DND-41 (cell line): ENCODE measurements around the gene TMEM33.

Experiments
- ATAC-seq: fragments of 200-7000 bp; cut with Tn5 transposase; 3 replicates; pipeline ENCODE4 v1.9.1; 2021; ENCODE audit warnings: low read depth; ENCODE audit not compliant: insufficient read depth
- DNase-seq: peaks from one replicate; pipeline ENCODE4 v3.0.0-alpha.2; 2020
- H2AFZ ChIP-seq: 2 replicates; pipeline ENCODE4 v1.6.0; 2012; ENCODE audit warnings: low read depth, low read length
- H3K27ac ChIP-seq: 2 replicates; pipeline ENCODE4 v1.5.1; 2012; ENCODE audit warnings: low read length, inconsistent platforms
- H3K27me3 ChIP-seq: fragments of 200-600 bp; sonication (generic); 2 replicates; pipeline ENCODE4 v1.6.0; 2012; ENCODE audit warnings: low read length, mild to moderate bottlenecking, inconsistent platforms; ENCODE audit not compliant: insufficient read depth, poor library complexity
- H3K36me3 ChIP-seq: 2 replicates; pipeline ENCODE4 v1.5.1; 2012; ENCODE audit warnings: low read length, inconsistent platforms; ENCODE audit not compliant: insufficient read depth
- H3K4me1 ChIP-seq: 2 replicates; pipeline ENCODE4 v1.5.1; 2012; ENCODE audit warnings: mild to moderate bottlenecking, low read length; ENCODE audit not compliant: insufficient read depth
- H3K4me2 ChIP-seq: 2 replicates; pipeline ENCODE4 v1.6.0; 2012; ENCODE audit warnings: mild to moderate bottlenecking, moderate library complexity, low read length, inconsistent platforms; ENCODE audit not compliant: insufficient read depth
- H3K4me3 ChIP-seq, 2 experiments: fragments of 200-600 bp in 1 of 2; shearing (Covaris generic) in 1 of 2; 2 replicates each; pipeline ENCODE4 v1.5.1; 2012 to 2016; ENCODE audit warnings: inconsistent platforms in 2 of 2, low read length in 2 of 2, mild to moderate bottlenecking in 2 of 2, low read depth in 1 of 2, moderate library complexity in 1 of 2
- H3K79me2 ChIP-seq: 2 replicates; pipeline ENCODE4 v1.6.0; 2012; ENCODE audit warnings: low read length, inconsistent platforms; ENCODE audit not compliant: insufficient read depth
- H3K9ac ChIP-seq: 2 replicates; pipeline ENCODE4 v1.6.0; 2012; ENCODE audit warnings: low read depth, mild to moderate bottlenecking, inconsistent platforms, low read length, moderate library complexity
- H3K9me3 ChIP-seq: 2 replicates; pipeline ENCODE4 v1.5.1; 2012; ENCODE audit warnings: low read length, moderate library complexity, mild to moderate bottlenecking, inconsistent platforms; ENCODE audit not compliant: insufficient read depth, severe bottlenecking
- H4K20me1 ChIP-seq: 2 replicates; pipeline ENCODE4 v1.6.0; 2012; ENCODE audit warnings: low read length; ENCODE audit not compliant: insufficient read depth
- CTCF ChIP-seq: IDR thresholded peaks from 2 replicates; pipeline ENCODE4 v1.5.1; 2012; ENCODE audit warnings: borderline replicate concordance, low read length, moderate library complexity, mild to moderate bottlenecking; ENCODE audit not compliant: poor library complexity, severe bottlenecking; ENCODE audit errors: extremely low read depth
- EZH2 ChIP-seq: IDR thresholded peaks from 3 replicates; pipeline ENCODE4 v1.6.1; 2012; ENCODE audit warnings: borderline replicate concordance, low read depth, mild to moderate bottlenecking, moderate library complexity, low read length, inconsistent platforms; ENCODE audit not compliant: severe bottlenecking

Gene TMEM33

GRCh38 chr4:41943506-41943905, 8.3 kb downstream of the TMEM33 start:
- Histone ChIP-seq H3K79me2 (peaks cover 56% of the 10 kb centered on the region), H3K36me3 (peaks cover 76% of the 10 kb centered on the region), H3K4me1 (peaks cover 5% of the 10 kb centered on the region; the same call in 1 of the 2 replicates), H4K20me1 (peaks cover 10% of the 10 kb centered on the region; the same call in 1 of the 2 replicates), H3K27ac (no peak overlapping the region), H2AFZ (no peak overlapping the region), H3K4me3 (no peak overlapping the region), H3K4me2 (no peak overlapping the region), H3K9me3 (no peaks in the 10 kb centered on the region), H3K9ac (no peak overlapping the region), H3K27me3 (no peaks in the 10 kb centered on the region)
- ATAC-seq, result no peak
- TF ChIP-seq CTCF, result no peak
- no peak for TF ChIP-seq EZH2
- DNase-seq, result no peak

- Histone ChIP-seq H3K79me2 (peaks cover 51% of the 10 kb centered on the region), H3K27me3 (no peaks in the 10 kb centered on the region), H4K20me1 (peaks cover 8% of the 10 kb centered on the region; the same call in 1 of the 2 replicates), H3K4me1 (peaks cover under 1% of the 10 kb centered on the region; the same call in 1 of the 2 replicates), H3K9ac (no peak overlapping the region), H3K4me3 (no peak overlapping the region), H3K36me3 (peaks cover 73% of the 10 kb centered on the region), H3K9me3 (no peaks in the 10 kb centered on the region), H2AFZ (no peak overlapping the region), H3K27ac (no peak overlapping the region), H3K4me2 (no peak overlapping the region)
- ATAC-seq (no peak), DNase-seq (no peak)
- TF ChIP-seq EZH2 (no peak), CTCF (no peak)
Measured at GRCh38 chr4:41944089-41944488, 8.9 kb downstream of the TMEM33 start.

- peaks cover 80% of the 10 kb centered on the region for H3K36me3 ChIP-seq
- ATAC-seq, result no peak
- no peak overlapping the region for H3K4me2 ChIP-seq
- no peak overlapping the region for H3K27ac ChIP-seq
- H4K20me1 ChIP-seq, result no peaks in the 10 kb centered on the region; the same call in 1 of the 2 replicates
- H2AFZ ChIP-seq, result no peak overlapping the region
- no peaks in the 10 kb centered on the region for H3K4me1 ChIP-seq
- peaks cover 6% of the 10 kb centered on the region; the same call in 1 of the 2 replicates for H3K79me2 ChIP-seq
- no peak for DNase-seq
- H3K27me3 ChIP-seq, result no peaks in the 10 kb centered on the region
- no peak for TF ChIP-seq EZH2
- TF ChIP-seq CTCF, result no peak
- H3K4me3 ChIP-seq, result no peak overlapping the region
- no peak overlapping the region for H3K9ac ChIP-seq
- H3K9me3 ChIP-seq, result no peaks in the 10 kb centered on the region
Measured at GRCh38 chr4:41949531-41949930, 14.3 kb downstream of the TMEM33 start.
